ENCODE results near the gene ELOVL5.
"Not testable (repeated sequence)": the region's sequence is repeated elsewhere in the genome, so short reads cannot be mapped to it uniquely, and the experiment has no call there.

Gene ELOVL5

GRCh38 chr6:53327017-53327395, 21.7 kb downstream of the ELOVL5 start:
- no peak for DNase-seq

GRCh38 chr6:53326372-53327016, 22.3 kb downstream of the ELOVL5 start:
- DNase-seq: no peak

GRCh38 chr6:53325785-53326184, 23.0 kb downstream of the ELOVL5 start:
- DNase-seq: no peak

GRCh38 chr6:53322188-53323029, 26.3 kb downstream of the ELOVL5 start:
- DNase-seq: no peak

- DNase-seq: no peak
These were observed 27.0 kb downstream of the ELOVL5 start for GRCh38 chr6:53321701-53322100.

- DNase-seq: no peak
These were observed 27.8 kb downstream of the ELOVL5 start for GRCh38 chr6:53320964-53321363.

GRCh38 chr6:53318429-53318828, 30.3 kb downstream of the ELOVL5 start:
- DNase-seq: no peak

- DNase-seq: no peak
These were observed 30.9 kb downstream of the ELOVL5 start for GRCh38 chr6:53317861-53318260.

- not testable (repeated sequence) for DNase-seq
These were observed 31.5 kb downstream of the ELOVL5 start for GRCh38 chr6:53317299-53317698.

- DNase-seq: no peak
These were observed 32.6 kb downstream of the ELOVL5 start for GRCh38 chr6:53316142-53316541.

- DNase-seq: no peak
These were observed 33.5 kb downstream of the ELOVL5 start for GRCh38 chr6:53315086-53315724.

GRCh38 chr6:53313784-53314400, 34.9 kb downstream of the ELOVL5 start:
- no peak for DNase-seq

- no peak for DNase-seq
These were observed 36.4 kb downstream of the ELOVL5 start for GRCh38 chr6:53312355-53312754.

- no peak for DNase-seq
These were observed 37.2 kb downstream of the ELOVL5 start for GRCh38 chr6:53311586-53311935.

- no peak for DNase-seq
These were observed 37.8 kb downstream of the ELOVL5 start for GRCh38 chr6:53310771-53311585.

GRCh38 chr6:53309901-53310300, 38.8 kb downstream of the ELOVL5 start:
- no peak for DNase-seq

- DNase-seq: peak; percentile 57
These were observed 39.5 kb downstream of the ELOVL5 start for GRCh38 chr6:53309059-53309900.

GRCh38 chr6:53306819-53307347, 41.9 kb downstream of the ELOVL5 start:
- DNase-seq: peak; percentile 49

- DNase-seq: not testable (repeated sequence)
These were observed 42.5 kb downstream of the ELOVL5 start for GRCh38 chr6:53306217-53306616.

- not testable (repeated sequence) for DNase-seq
These were observed 43.2 kb downstream of the ELOVL5 start for GRCh38 chr6:53305506-53306005.

GRCh38 chr6:53304953-53305352, 43.8 kb downstream of the ELOVL5 start:
- not testable (repeated sequence) for DNase-seq
